IPS-18a (cell line): ENCODE results near the gene TEX2.
"Not testable (repeated sequence)": the region's sequence is repeated elsewhere in the genome, so short reads cannot be mapped to it uniquely, and the experiment has no call there.

Source experiments
- H3K27ac ChIP-seq: one replicate; pipeline ENCODE4 v1.5.1; 2013; ENCODE audit warnings: low read length
- H3K27me3 ChIP-seq: one replicate; pipeline ENCODE4 v1.6.1; 2013; ENCODE audit warnings: mild to moderate bottlenecking, low read length; ENCODE audit not compliant: control insufficient read depth, insufficient read depth
- H3K36me3 ChIP-seq: one replicate; pipeline ENCODE4 v1.6.1; 2013; ENCODE audit warnings: low read depth, low read length; ENCODE audit not compliant: control insufficient read depth
- H3K4me1 ChIP-seq: one replicate; pipeline ENCODE4 v1.6.1; 2013; ENCODE audit warnings: low read depth, low read length; ENCODE audit not compliant: control insufficient read depth
- H3K4me3 ChIP-seq: one replicate; pipeline ENCODE4 v1.5.1; 2013; ENCODE audit warnings: low read length
- H3K9ac ChIP-seq: one replicate; pipeline ENCODE4 v1.6.1; 2013; ENCODE audit warnings: mild to moderate bottlenecking, low read length, moderate library complexity
- H3K9me3 ChIP-seq: one replicate; pipeline ENCODE4 v1.6.1; 2013; ENCODE audit warnings: low read depth, low read length; ENCODE audit not compliant: control insufficient read depth

Gene TEX2

DNA sequence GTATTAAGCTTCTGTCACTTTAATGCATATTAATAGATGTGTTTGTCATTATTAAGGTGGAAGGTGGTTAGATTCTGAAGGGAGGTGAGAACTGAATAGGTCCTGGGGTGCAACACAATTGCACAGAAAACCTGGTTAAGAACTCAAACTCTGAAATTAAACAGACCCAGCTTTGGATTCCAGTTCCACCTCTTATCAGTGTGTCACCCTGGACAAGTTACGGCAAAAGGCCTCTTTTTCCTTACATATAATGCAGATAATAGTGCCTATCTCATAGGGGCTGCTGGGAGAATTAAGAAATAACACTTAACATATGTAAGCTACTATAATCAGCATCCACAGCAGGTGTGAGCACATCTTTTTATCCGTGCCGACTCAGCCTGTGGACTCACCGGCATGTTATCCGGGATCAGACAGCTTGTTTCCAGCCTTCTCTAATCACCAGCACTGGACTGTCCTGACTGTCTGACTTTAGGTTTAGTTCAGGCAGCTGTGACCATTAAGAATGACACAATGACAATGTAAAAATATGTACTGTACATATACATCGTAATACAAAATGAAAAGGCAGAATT is 31.4 kb downstream of the TEX2 start:
- Histone ChIP-seq H3K27me3 (no peaks in the 10 kb centered on the region), H3K4me1 (peaks cover 15% of the 10 kb centered on the region), H3K9me3 (no peaks in the 10 kb centered on the region), H3K27ac (no peak overlapping the region), H3K9ac (no peak overlapping the region), H3K4me3 (no peak overlapping the region), H3K36me3 (no peaks in the 10 kb centered on the region)

- peaks cover 15% of the 10 kb centered on the region for H3K4me1 ChIP-seq
- H3K9me3 ChIP-seq, result no peaks in the 10 kb centered on the region
- H3K27me3 ChIP-seq, result no peaks in the 10 kb centered on the region
- no peak overlapping the region for H3K9ac ChIP-seq
- no peak overlapping the region for H3K27ac ChIP-seq
- H3K36me3 ChIP-seq, result no peaks in the 10 kb centered on the region
- no peak overlapping the region for H3K4me3 ChIP-seq
Measured at GRCh38 chr17:64230791-64231408, 32.2 kb downstream of the TEX2 start.

DNA sequence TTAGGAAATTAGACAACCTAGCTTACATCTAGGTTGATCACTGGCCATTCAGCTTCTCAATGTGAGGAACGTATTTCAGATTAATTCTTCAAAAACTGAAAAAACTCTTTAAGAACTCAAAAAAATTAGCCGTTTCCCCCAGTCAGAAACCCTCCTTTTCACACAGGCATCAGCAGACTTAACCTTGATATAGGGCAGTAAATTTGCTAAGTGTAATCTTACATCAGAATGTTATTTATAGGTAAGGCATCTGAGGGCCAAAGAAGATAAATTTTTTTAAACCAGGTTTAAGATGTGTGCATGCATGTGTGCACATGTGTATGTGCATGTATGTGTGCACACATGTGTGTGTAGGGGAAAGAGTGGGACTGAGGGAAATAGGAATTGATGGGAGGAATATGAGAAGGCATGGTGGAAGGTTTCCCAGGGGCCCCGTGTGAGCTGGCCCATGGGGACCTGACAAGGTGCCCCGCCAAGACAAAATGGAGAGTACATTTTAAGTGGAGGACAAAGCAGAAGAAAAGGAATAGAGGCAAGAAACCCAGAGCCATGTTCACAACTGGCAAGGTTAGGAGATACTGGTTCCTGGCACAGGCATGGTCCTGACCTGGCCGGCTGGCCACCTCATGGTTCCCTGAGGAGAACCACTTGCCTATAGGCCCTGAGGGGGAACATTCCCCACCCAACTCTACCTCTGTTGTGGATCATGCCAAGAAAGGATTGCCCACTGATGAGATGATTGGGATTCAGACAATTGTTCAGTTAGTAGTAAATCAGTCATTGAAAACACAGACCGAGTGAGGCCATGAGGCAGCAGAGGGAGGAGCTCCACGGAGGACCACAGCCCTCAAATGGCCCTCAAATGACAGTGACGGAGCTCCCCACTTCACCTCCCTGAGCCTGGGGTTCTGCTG is 33.0 kb downstream of the TEX2 start:
- Histone ChIP-seq H3K4me1 (peaks cover 15% of the 10 kb centered on the region), H3K27me3 (no peaks in the 10 kb centered on the region), H3K36me3 (no peaks in the 10 kb centered on the region), H3K9me3 (no peaks in the 10 kb centered on the region), H3K9ac (no peak overlapping the region), H3K4me3 (no peak overlapping the region), H3K27ac (no peak overlapping the region)

DNA sequence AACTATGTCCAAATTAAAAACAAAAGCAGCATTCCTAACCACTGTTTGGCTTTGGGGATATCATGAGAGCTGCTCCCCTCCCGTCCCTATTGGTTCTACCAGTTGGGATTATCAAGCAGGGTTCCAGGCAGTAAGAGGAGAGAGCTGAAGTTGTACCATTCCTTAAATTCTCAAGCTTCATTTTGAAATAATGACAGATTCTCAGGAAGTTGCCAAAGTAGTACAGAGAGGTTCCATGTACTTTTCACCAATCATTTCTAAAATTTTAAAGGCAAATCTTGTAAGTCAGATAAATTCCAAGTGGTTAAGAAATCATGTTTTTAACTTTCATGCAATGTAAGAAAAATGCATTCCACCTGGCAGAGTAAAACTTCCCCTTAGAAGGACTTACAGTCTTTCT is 36.9 kb downstream of the TEX2 start:
- Histone ChIP-seq H3K27ac (no peak overlapping the region), H3K9ac (no peak overlapping the region), H3K4me3 (no peak overlapping the region), H3K4me1 (no peaks in the 10 kb centered on the region), H3K9me3 (no peaks in the 10 kb centered on the region), H3K27me3 (no peaks in the 10 kb centered on the region), H3K36me3 (no peaks in the 10 kb centered on the region)

DNA sequence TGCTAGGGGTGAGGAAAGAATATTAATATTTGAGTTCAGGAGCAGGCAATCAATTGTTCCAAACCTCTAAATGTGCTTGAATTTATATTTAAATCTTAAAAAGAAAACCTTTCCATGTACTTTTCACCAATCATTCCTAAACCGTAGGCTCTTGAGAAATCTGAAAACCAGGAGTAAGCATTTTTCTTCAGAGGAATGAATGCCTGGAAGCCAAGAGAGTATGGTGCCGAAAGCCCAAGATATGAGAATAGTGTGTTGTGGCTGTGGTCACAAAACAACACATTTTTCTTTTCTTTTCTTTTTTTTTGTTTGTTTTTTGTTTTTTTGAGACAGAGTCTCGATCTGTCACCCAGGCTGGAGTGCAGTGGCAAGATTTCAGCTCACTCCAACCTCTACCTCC is 37.6 kb downstream of the TEX2 start:
- H3K27me3 ChIP-seq, result no peaks in the 10 kb centered on the region
- no peaks in the 10 kb centered on the region for H3K36me3 ChIP-seq
- H3K9me3 ChIP-seq, result no peaks in the 10 kb centered on the region
- H3K4me1 ChIP-seq, result no peaks in the 10 kb centered on the region
- H3K9ac ChIP-seq, result no peak overlapping the region
- no peak overlapping the region for H3K4me3 ChIP-seq
- no peak overlapping the region for H3K27ac ChIP-seq

GRCh38 chr17:64223931-64224629 is 39.0 kb downstream of the TEX2 start:
- Histone ChIP-seq H3K27me3 (no peaks in the 10 kb centered on the region), H3K4me3 (no peak overlapping the region), H3K27ac (no peak overlapping the region), H3K9me3 (no peaks in the 10 kb centered on the region), H3K36me3 (no peaks in the 10 kb centered on the region), H3K4me1 (no peaks in the 10 kb centered on the region), H3K9ac (no peak overlapping the region)

DNA sequence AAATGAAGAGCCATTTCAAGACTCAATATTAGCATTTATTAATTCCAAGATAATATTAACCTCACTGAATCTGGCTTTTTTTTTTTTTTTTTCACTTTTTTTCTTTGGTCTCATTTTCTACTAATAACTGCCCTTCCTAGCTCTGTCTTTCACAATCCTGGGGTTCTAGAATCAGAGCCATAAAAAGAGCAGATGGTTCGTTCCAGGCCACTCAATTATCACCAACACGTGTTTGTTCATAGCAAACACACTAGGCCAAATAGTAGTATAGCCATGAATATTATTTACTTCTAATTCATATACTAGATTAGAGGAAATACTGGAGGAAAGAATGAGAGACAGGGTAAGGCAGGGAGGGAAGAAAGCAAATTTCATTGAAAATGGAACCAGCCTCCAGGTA is 39.8 kb downstream of the TEX2 start:
- Histone ChIP-seq H3K27me3 (no peaks in the 10 kb centered on the region), H3K36me3 (no peaks in the 10 kb centered on the region)

DNA sequence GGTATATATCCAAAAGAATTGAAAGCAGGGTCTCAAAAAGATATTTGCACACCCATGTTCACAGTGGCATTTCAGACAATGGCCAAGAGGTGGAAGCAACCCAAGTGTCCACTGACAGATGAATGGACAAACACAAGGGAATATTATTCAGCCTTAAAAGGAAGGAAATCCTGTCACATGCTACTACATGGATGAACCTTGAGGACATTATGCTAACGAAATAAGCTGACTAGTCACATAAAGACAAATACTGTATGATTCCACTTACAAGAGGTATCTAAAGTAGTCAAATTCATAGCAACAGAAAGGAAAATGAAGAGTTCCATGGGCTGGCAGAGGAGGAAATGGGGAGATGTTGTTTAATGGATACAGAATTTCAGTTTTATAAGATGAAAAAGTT is 41.4 kb downstream of the TEX2 start:
- no peak overlapping the region for H3K9ac ChIP-seq
- no peaks in the 10 kb centered on the region for H3K36me3 ChIP-seq
- H3K4me3 ChIP-seq, result no peak overlapping the region
- H3K27ac ChIP-seq, result no peak overlapping the region
- no peaks in the 10 kb centered on the region for H3K27me3 ChIP-seq
- peaks cover 6% of the 10 kb centered on the region for H3K4me1 ChIP-seq
- no peaks in the 10 kb centered on the region for H3K9me3 ChIP-seq

More for the DNA sequence above, 39.8 kb downstream of the TEX2 start:
- H3K4me1 ChIP-seq, result no peaks in the 10 kb centered on the region
- no peak overlapping the region for H3K4me3 ChIP-seq
- H3K9ac ChIP-seq, result no peak overlapping the region
- H3K27ac ChIP-seq, result no peak overlapping the region
- no peaks in the 10 kb centered on the region for H3K9me3 ChIP-seq

- not testable (repeated sequence) for H3K36me3 ChIP-seq, H3K9me3 ChIP-seq, H3K9ac ChIP-seq, H3K27me3 ChIP-seq, H3K27ac ChIP-seq, H3K4me3 ChIP-seq, H3K4me1 ChIP-seq
Measured at GRCh38 chr17:64220604-64221003, 42.5 kb downstream of the TEX2 start.

- Histone ChIP-seq H3K36me3 (no peaks in the 10 kb centered on the region), H3K9ac (no peak overlapping the region), H3K27ac (no peak overlapping the region), H3K4me3 (no peak overlapping the region), H3K27me3 (no peaks in the 10 kb centered on the region), H3K9me3 (no peaks in the 10 kb centered on the region), H3K4me1 (peaks cover 9% of the 10 kb centered on the region)
Measured at GRCh38 chr17:64219571-64219970, 43.5 kb downstream of the TEX2 start.

- Histone ChIP-seq H3K27me3 (no peaks in the 10 kb centered on the region), H3K9ac (no peak overlapping the region), H3K4me1 (peaks cover 9% of the 10 kb centered on the region), H3K4me3 (no peak overlapping the region), H3K9me3 (no peaks in the 10 kb centered on the region), H3K27ac (no peak overlapping the region), H3K36me3 (no peaks in the 10 kb centered on the region)
Measured at GRCh38 chr17:64218066-64218465, 45.0 kb downstream of the TEX2 start.
